Rectal smooth muscle tissue (tissue), 1 donor: Measurements from ENCODE around the gene SMARCB1.

Experiments used
- H3K27ac ChIP-seq: one replicate; pipeline ENCODE4 v1.7.0; 2013; ENCODE audit warnings: low read depth, low read length, inconsistent platforms
- H3K27me3 ChIP-seq: one replicate; pipeline ENCODE4 v1.7.0; 2013; ENCODE audit warnings: low read length; ENCODE audit not compliant: control insufficient read depth, insufficient read depth
- H3K36me3 ChIP-seq: one replicate; pipeline ENCODE4 v1.7.0; 2013; ENCODE audit warnings: low read length; ENCODE audit not compliant: control insufficient read depth, insufficient read depth
- H3K4me1 ChIP-seq: one replicate; pipeline ENCODE4 v1.7.0; 2013; ENCODE audit warnings: low read length; ENCODE audit not compliant: control insufficient read depth, insufficient read depth
- H3K4me3 ChIP-seq: one replicate; pipeline ENCODE4 v1.7.0; 2013; ENCODE audit warnings: low read length
- H3K9ac ChIP-seq: one replicate; pipeline ENCODE4 v1.7.0; 2013; ENCODE audit warnings: low read length

Gene SMARCB1

GRCh38 chr22:23787600-23787896 is 782 bp downstream of the SMARCB1 start:
- H3K4me3 ChIP-seq = peak overlapping the region; percentile 69
- H3K27me3 ChIP-seq = no peaks in the 10 kb centered on the region
- H3K36me3 ChIP-seq = peaks cover 5% of the 10 kb centered on the region
- no peak overlapping the region for H3K9ac ChIP-seq
- H3K4me1 ChIP-seq = peaks cover 26% of the 10 kb centered on the region
- peak overlapping the region; percentile 41 for H3K27ac ChIP-seq

- H3K4me3 ChIP-seq = peak overlapping the region; percentile 69
- H3K27me3 ChIP-seq = no peaks in the 10 kb centered on the region
- no peak overlapping the region for H3K9ac ChIP-seq
- H3K36me3 ChIP-seq = peaks cover 8% of the 10 kb centered on the region
- peak overlapping the region; percentile 41 for H3K27ac ChIP-seq
- peaks cover 26% of the 10 kb centered on the region for H3K4me1 ChIP-seq
Measured at GRCh38 chr22:23787910-23788309, 1.1 kb downstream of the SMARCB1 start.

- Histone ChIP-seq H3K9ac (no peak overlapping the region), H3K4me1 (peaks cover 26% of the 10 kb centered on the region), H3K4me3 (no peak overlapping the region), H3K27ac (no peak overlapping the region), H3K36me3 (peaks cover 16% of the 10 kb centered on the region), H3K27me3 (no peaks in the 10 kb centered on the region)
Measured at GRCh38 chr22:23789121-23789520, 2.4 kb downstream of the SMARCB1 start.

- H3K27me3 ChIP-seq = no peaks in the 10 kb centered on the region
- no peak overlapping the region for H3K9ac ChIP-seq
- H3K4me1 ChIP-seq = peaks cover 26% of the 10 kb centered on the region
- H3K36me3 ChIP-seq = peaks cover 18% of the 10 kb centered on the region
- H3K4me3 ChIP-seq = no peak overlapping the region
- H3K27ac ChIP-seq = no peak overlapping the region
Measured at GRCh38 chr22:23789638-23790037, 2.9 kb downstream of the SMARCB1 start.

GRCh38 chr22:23790819-23791737 is 4.3 kb downstream of the SMARCB1 start:
- H3K9ac ChIP-seq = no peak overlapping the region
- H3K27me3 ChIP-seq = no peaks in the 10 kb centered on the region
- peaks cover 21% of the 10 kb centered on the region for H3K4me1 ChIP-seq
- peak overlapping the region; percentile 11 for H3K27ac ChIP-seq
- peaks cover 18% of the 10 kb centered on the region for H3K36me3 ChIP-seq
- H3K4me3 ChIP-seq = no peak overlapping the region

GRCh38 chr22:23791738-23792645 is 5.2 kb downstream of the SMARCB1 start:
- H3K27ac ChIP-seq = peak overlapping the region; percentile 11
- H3K4me3 ChIP-seq = no peak overlapping the region
- peaks cover 16% of the 10 kb centered on the region for H3K4me1 ChIP-seq
- peaks cover 18% of the 10 kb centered on the region for H3K36me3 ChIP-seq
- no peaks in the 10 kb centered on the region for H3K27me3 ChIP-seq
- H3K9ac ChIP-seq = no peak overlapping the region

- Histone ChIP-seq H3K4me1 (peaks cover 10% of the 10 kb centered on the region), H3K27ac (no peak overlapping the region), H3K9ac (no peak overlapping the region), H3K4me3 (no peak overlapping the region), H3K27me3 (no peaks in the 10 kb centered on the region), H3K36me3 (peaks cover 18% of the 10 kb centered on the region)
Measured at GRCh38 chr22:23793326-23793725, 6.6 kb downstream of the SMARCB1 start.

- Histone ChIP-seq H3K27ac (no peak overlapping the region), H3K9ac (no peak overlapping the region), H3K4me3 (no peak overlapping the region), H3K27me3 (no peaks in the 10 kb centered on the region), H3K36me3 (peaks cover 30% of the 10 kb centered on the region), H3K4me1 (peaks cover 3% of the 10 kb centered on the region)
Measured at GRCh38 chr22:23796461-23796860, 9.7 kb downstream of the SMARCB1 start.

GRCh38 chr22:23800297-23801237 is 13.8 kb downstream of the SMARCB1 start:
- H3K9ac ChIP-seq = no peak overlapping the region
- H3K27ac ChIP-seq = no peak overlapping the region
- no peaks in the 10 kb centered on the region for H3K4me1 ChIP-seq
- no peaks in the 10 kb centered on the region for H3K27me3 ChIP-seq
- peaks cover 41% of the 10 kb centered on the region for H3K36me3 ChIP-seq
- H3K4me3 ChIP-seq = no peak overlapping the region

GRCh38 chr22:23801238-23801821 is 14.6 kb downstream of the SMARCB1 start:
- Histone ChIP-seq H3K27me3 (no peaks in the 10 kb centered on the region), H3K4me1 (no peaks in the 10 kb centered on the region), H3K9ac (no peak overlapping the region), H3K4me3 (no peak overlapping the region), H3K36me3 (peaks cover 46% of the 10 kb centered on the region), H3K27ac (no peak overlapping the region)

GRCh38 chr22:23801886-23802377 is 15.2 kb downstream of the SMARCB1 start:
- peaks cover 46% of the 10 kb centered on the region for H3K36me3 ChIP-seq
- no peaks in the 10 kb centered on the region for H3K4me1 ChIP-seq
- no peaks in the 10 kb centered on the region for H3K27me3 ChIP-seq
- H3K4me3 ChIP-seq = no peak overlapping the region
- no peak overlapping the region for H3K27ac ChIP-seq
- no peak overlapping the region for H3K9ac ChIP-seq
